Measurements from ENCODE around the gene QARS1. TPM values are rescaled to one million over a fixed set of nuclear protein-coding genes. Genes with fewer than 3 reads are reported as not detected.

Gene QARS1
- total and polyA plus RNA-seq, 2 of the 8 experiments (the other 6 are each of a cell fraction or from before 2014, with no cell fraction given): 353 to 581 TPM

DNA sequence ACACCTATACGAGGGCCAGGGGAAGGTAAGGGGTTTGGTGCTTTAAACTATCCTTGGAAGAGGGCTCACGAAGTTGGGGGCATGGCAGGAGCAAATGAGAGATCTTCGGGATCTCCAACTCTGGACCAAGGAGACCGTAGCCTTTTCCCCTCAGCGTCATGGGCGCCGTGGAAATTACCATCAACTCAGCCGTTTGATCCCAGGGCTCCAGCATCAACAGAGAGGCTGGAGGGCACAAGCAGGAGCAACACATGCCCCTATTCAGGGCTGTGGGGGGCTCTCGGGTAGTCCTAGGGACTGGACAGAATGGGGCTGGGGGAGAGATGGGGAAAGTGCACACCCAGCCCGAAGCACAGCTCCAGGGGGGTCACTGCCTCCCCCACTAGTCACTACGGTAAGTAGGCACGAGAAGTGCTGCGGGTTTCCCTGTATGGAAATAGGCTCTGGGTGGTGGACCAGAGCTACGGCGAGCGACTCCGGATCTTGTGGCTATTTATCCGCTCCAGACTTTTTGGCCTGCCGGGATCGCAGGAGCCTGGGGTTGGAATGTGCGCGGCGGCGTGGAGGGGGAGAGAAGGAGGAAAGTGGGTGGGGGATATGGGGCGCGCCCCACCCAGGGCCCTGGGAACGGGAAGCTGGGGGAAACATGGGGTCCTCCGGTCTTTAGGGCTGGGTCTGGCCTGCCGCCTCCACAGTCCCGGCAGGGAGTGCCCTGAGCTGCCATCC is 28.8 kb upstream of the QARS1 start (continued):
- no peak for TF ChIP-seq ZNF274 (IDR thresholded peaks at IDR 0.05; ENCODE audit: borderline replicate concordance, extremely low read depth, low read length)
- peak; percentile 24 for TF ChIP-seq NANOG (IDR thresholded peaks at IDR 0.05; ENCODE audit: insufficient read depth, low read depth, low read length, poor library complexity, severe bottlenecking)
- no peak for TF ChIP-seq JUN (IDR thresholded peaks at IDR 0.05; ENCODE audit: low read depth, low read length)
- peak; percentile 70 for TF ChIP-seq YY1 (IDR thresholded peaks at IDR 0.05; ENCODE audit: low read depth, low read length)
- peak; percentile 92 for TF ChIP-seq TEAD4 (IDR thresholded peaks at IDR 0.05; ENCODE audit: low read depth, low read length)
- TF ChIP-seq NRF1 (IDR thresholded peaks at IDR 0.05; ENCODE audit: low read depth, low read length): no peak
- TF ChIP-seq RNF2 (IDR thresholded peaks at IDR 0.05; ENCODE audit: borderline replicate concordance, low read depth, low read length, missing control alignments, poor library complexity, severe bottlenecking): no peak
- TF ChIP-seq KDM5A (IDR thresholded peaks at IDR 0.05; ENCODE audit: low read length): no peak
- peak; percentile 67 for TF ChIP-seq KDM4A (IDR thresholded peaks at IDR 0.05; ENCODE audit: low read depth, low read length, severe bottlenecking)
- TF ChIP-seq SP1 (IDR thresholded peaks at IDR 0.05; ENCODE audit: low read depth, low read length): peak; percentile 94
- TF ChIP-seq CHD2 (IDR thresholded peaks at IDR 0.05; ENCODE audit: low read length): no peak
- TF ChIP-seq EGR1 (IDR thresholded peaks at IDR 0.05; ENCODE audit: borderline replicate concordance, low read depth, low read length): 0 out of 2 replicates have a peak, but pooled peaks have one; percentile 34
- no peak for TF ChIP-seq GTF2F1 (IDR thresholded peaks at IDR 0.05; ENCODE audit: borderline replicate concordance, low read depth, low read length)
- TF ChIP-seq, protein P1, sequence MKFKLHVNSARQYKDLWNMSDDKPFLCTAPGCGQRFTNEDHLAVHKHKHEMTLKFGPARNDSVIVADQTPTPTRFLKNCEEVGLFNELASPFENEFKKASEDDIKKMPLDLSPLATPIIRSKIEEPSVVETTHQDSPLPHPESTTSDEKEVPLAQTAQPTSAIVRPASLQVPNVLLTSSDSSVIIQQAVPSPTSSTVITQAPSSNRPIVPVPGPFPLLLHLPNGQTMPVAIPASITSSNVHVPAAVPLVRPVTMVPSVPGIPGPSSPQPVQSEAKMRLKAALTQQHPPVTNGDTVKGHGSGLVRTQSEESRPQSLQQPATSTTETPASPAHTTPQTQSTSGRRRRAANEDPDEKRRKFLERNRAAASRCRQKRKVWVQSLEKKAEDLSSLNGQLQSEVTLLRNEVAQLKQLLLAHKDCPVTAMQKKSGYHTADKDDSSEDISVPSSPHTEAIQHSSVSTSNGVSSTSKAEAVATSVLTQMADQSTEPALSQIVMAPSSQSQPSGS (IDR thresholded peaks at IDR 0.05; ENCODE audit: low read length): no peak
- TF ChIP-seq EP300 (IDR thresholded peaks at IDR 0.05; ENCODE audit: borderline replicate concordance in 1 of 2, low read depth in 2 of 2, low read length in 2 of 2): peak in 1 of 2 experiments; percentile 8; a peak in 1 of 3 replicates
- TF ChIP-seq HDAC2 (IDR thresholded peaks at IDR 0.05; ENCODE audit: borderline replicate concordance in 1 of 2, low read depth in 2 of 2, low read length in 2 of 2): no peak
- no peak for TF ChIP-seq SIRT6 (IDR thresholded peaks at IDR 0.05; ENCODE audit: low read length)
- TF ChIP-seq, protein P2, sequence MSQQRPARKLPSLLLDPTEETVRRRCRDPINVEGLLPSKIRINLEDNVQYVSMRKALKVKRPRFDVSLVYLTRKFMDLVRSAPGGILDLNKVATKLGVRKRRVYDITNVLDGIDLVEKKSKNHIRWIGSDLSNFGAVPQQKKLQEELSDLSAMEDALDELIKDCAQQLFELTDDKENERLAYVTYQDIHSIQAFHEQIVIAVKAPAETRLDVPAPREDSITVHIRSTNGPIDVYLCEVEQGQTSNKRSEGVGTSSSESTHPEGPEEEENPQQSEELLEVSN (IDR thresholded peaks at IDR 0.05): no peak

Measured in H1 (cell line).